Type B pancreatic cell (in vitro differentiated cells): ENCODE results near the gene CHCHD1. TPM values are rescaled to one million over a fixed set of nuclear protein-coding genes. Genes with fewer than 3 reads are reported as not detected.
A peak's percentile ranks its signal among the peaks of the same experiment; 100 is the strongest.
"Not testable (repeated sequence)": the region's sequence is repeated elsewhere in the genome, so short reads cannot be mapped to it uniquely, and the experiment has no call there.

Experiments used
- DNase-seq: peaks from one replicate; pipeline ENCODE4 v3.0.0; 2021; ENCODE audit warnings: mixed read lengths; ENCODE audit not compliant: unreplicated experiment; ENCODE audit errors: extremely low spot score
- H3K27ac Mint-ChIP-seq: 2 replicates; pipeline ENCODE4 v1.8.0; 2021; ENCODE audit warnings: mild to moderate bottlenecking, mixed read lengths
- H3K27me3 Mint-ChIP-seq: 2 replicates; pipeline ENCODE4 v1.8.0; 2021; ENCODE audit warnings: mixed read lengths
- H3K36me3 Mint-ChIP-seq: 2 replicates; pipeline ENCODE4 v1.8.0; 2021; ENCODE audit warnings: mixed read lengths
- H3K4me1 Mint-ChIP-seq: one replicate; pipeline ENCODE4 v1.8.0; 2021; ENCODE audit warnings: mixed read lengths; ENCODE audit not compliant: unreplicated experiment
- H3K4me3 Mint-ChIP-seq: 2 replicates; pipeline ENCODE4 v1.8.0; 2021; ENCODE audit warnings: mild to moderate bottlenecking, mixed read lengths
- H3K9me3 Mint-ChIP-seq: 2 replicates; pipeline ENCODE4 v1.8.0; 2021; ENCODE audit warnings: mixed read lengths
- CTCF ChIP-seq: fragments of 200-600 bp; sonication (generic); conservative IDR thresholded peaks from 2 replicates; pipeline ENCODE4 v1.5.0; 2021; ENCODE audit warnings: antibody characterized with exemption, mild to moderate bottlenecking
- total RNA-seq: library from RNA; stranded (reverse); gene quantifications from 2 replicates; pipeline ENCODE4 v1.2.1, GENCODE V29; 2021; ENCODE audit warnings: low replicate concordance

CHCHD1 gene
- total RNA-seq, 1 donor from 2014 or later = 32.6 TPM

- Mint-ChIP-seq H3K27me3 (no peaks in the 10 kb centered on the region), H3K9me3 (no peaks in the 10 kb centered on the region), H3K36me3 (no peaks in the 10 kb centered on the region), H3K27ac (peak overlapping the region; percentile 99), H3K4me1 (peaks cover 22% of the 10 kb centered on the region), H3K4me3 (peak overlapping the region; percentile 92)
- DNase-seq = no peak
- TF ChIP-seq CTCF = no peak
Observed at GRCh38 chr10:73785721-73786511, 4.1 kb downstream of the CHCHD1 start.

- no peaks in the 10 kb centered on the region for H3K27me3 Mint-ChIP-seq
- DNase-seq = no peak
- peak overlapping the region; percentile 92 for H3K4me3 Mint-ChIP-seq
- no peak for TF ChIP-seq CTCF
- no peaks in the 10 kb centered on the region for H3K9me3 Mint-ChIP-seq
- peaks cover 22% of the 10 kb centered on the region for H3K4me1 Mint-ChIP-seq
- H3K27ac Mint-ChIP-seq = peak overlapping the region; percentile 84
- H3K36me3 Mint-ChIP-seq = no peaks in the 10 kb centered on the region
Observed at GRCh38 chr10:73786512-73786885, 4.7 kb downstream of the CHCHD1 start.

- H3K36me3 Mint-ChIP-seq, H3K9me3 Mint-ChIP-seq, DNase-seq, H3K27ac Mint-ChIP-seq, H3K27me3 Mint-ChIP-seq: not testable (repeated sequence)
- Mint-ChIP-seq H3K4me1 (peaks cover 18% of the 10 kb centered on the region), H3K4me3 (peak overlapping the region; percentile 92)
Observed at GRCh38 chr10:73787031-73787800, 5.4 kb downstream of the CHCHD1 start.

DNA sequence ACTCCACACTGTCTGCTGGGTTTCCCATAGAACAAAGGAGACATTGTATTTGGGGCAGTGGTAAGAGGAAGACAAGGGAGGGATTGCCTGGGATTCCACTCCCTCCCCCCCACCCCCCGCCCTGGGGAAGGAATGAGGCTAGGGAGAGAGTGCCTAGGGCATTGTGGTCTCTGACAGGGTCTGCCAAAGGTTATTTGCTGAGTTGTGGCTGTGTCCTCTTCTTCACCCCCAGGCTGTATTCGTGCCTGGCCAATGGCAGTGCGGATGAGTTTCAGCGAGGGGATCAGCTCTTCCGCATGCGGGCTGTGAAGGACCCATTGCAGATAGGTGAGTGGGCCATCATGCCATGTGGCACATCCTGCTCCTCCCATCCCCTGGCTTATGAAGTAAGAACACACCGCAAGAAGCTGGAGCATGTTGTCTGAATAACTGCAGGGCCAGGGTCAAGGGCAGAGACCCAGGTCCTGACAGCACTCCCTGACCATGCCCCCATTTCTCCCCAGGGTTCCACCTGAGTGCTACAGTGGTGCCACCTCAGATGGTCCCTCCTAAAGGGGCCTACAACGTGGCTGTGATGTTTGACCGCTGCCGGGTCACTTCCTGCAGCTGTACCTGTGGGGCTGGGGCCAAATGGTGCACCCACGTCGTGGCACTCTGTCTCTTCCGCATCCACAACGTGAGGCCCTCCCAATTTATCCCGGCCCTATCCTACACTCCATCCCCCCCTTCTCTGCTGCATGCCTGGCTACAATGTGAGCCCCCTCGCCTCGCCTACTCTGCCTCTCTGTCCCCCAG is 7.2 kb downstream of the CHCHD1 start:
- H3K27ac Mint-ChIP-seq = no peak overlapping the region
- H3K9me3 Mint-ChIP-seq = no peaks in the 10 kb centered on the region
- H3K4me1 Mint-ChIP-seq = peaks cover 9% of the 10 kb centered on the region
- H3K27me3 Mint-ChIP-seq = no peaks in the 10 kb centered on the region
- H3K4me3 Mint-ChIP-seq = peak overlapping the region; percentile 45
- no peak for DNase-seq
- no peak for TF ChIP-seq CTCF
- no peaks in the 10 kb centered on the region for H3K36me3 Mint-ChIP-seq

GRCh38 chr10:73789659-73790055 is 7.8 kb downstream of the CHCHD1 start:
- Mint-ChIP-seq H3K27me3 (no peaks in the 10 kb centered on the region), H3K4me3 (peak overlapping the region; percentile 45), H3K4me1 (peaks cover 7% of the 10 kb centered on the region), H3K27ac (no peak overlapping the region), H3K9me3 (no peaks in the 10 kb centered on the region), H3K36me3 (peaks cover 4% of the 10 kb centered on the region)
- DNase-seq = no peak
- TF ChIP-seq CTCF = no peak
